Activated T-cell treated with anti-CD3 and anti-CD28 coated beads, Interleukin-2, amount 50 U/mL, for 72 hours (primary cell): ENCODE data around the gene CACNB4. TPM values are rescaled to one million over a fixed set of nuclear protein-coding genes. Genes with fewer than 3 reads are reported as not detected.

Source experiments
- ATAC-seq, 2 donors: fragments of 150-1000 bp; cut with Tn5 transposase; replicated peaks in 1 of 2; 2 replicates each; pipeline ENCODE4 v1.10.0; 2021; ENCODE audit warnings: moderate library complexity in 2 of 2, mild to moderate bottlenecking in 1 of 2
- DNase-seq, 2 donors: peaks; one replicate each; pipeline ENCODE4 v3.0.0; 2021 to 2022; ENCODE audit warnings: mixed read lengths in 1 of 2
- H3K27ac Mint-ChIP-seq: one replicate; pipeline ENCODE4 v1.8.0; 2022; ENCODE audit warnings: mild to moderate bottlenecking, moderate library complexity, mixed read lengths
- H3K27me3 Mint-ChIP-seq: one replicate; pipeline ENCODE4 v1.8.0; 2022; ENCODE audit warnings: low read depth, mixed read lengths
- H3K36me3 Mint-ChIP-seq, 2 donors: one replicate each; pipeline ENCODE4 v1.8.0; 2022; ENCODE audit warnings: mixed read lengths in 2 of 2, mild to moderate bottlenecking in 1 of 2; ENCODE audit not compliant: insufficient read depth in 2 of 2
- H3K4me1 Mint-ChIP-seq: one replicate; pipeline ENCODE4 v1.8.0; 2022; ENCODE audit warnings: low read depth, mixed read lengths
- H3K4me3 Mint-ChIP-seq, 2 donors: one replicate each; pipeline ENCODE4 v1.8.0; 2022; ENCODE audit warnings: mild to moderate bottlenecking in 2 of 2, mixed read lengths in 2 of 2, moderate library complexity in 2 of 2
- H3K9me3 Mint-ChIP-seq, 2 donors: one replicate each; pipeline ENCODE4 v1.8.0; 2022; ENCODE audit warnings: mixed read lengths in 2 of 2
- total RNA-seq, 2 donors: library from RNA; stranded (reverse); gene quantifications; one replicate each; pipeline ENCODE4 v1.2.3, GENCODE V29; 2022

Gene CACNB4
- total RNA-seq, 2 donors from 2014 or later: 0.31 to 0.56 TPM

- Mint-ChIP-seq H3K9me3 (no peaks in the 10 kb centered on the region), H3K4me1 (no peaks in the 10 kb centered on the region), H3K27ac (no peak overlapping the region), H3K36me3 (no peaks in the 10 kb centered on the region), H3K4me3 (no peak overlapping the region), H3K27me3 (peaks cover 9% of the 10 kb centered on the region)
- ATAC-seq (no peak), DNase-seq (no peak)
These were observed 40.2 kb downstream of the CACNB4 start for GRCh38 chr2:152058655-152059054.

GRCh38 chr2:152056418-152056817 lies 42.4 kb downstream of the CACNB4 start:
- Mint-ChIP-seq H3K36me3 (no peaks in the 10 kb centered on the region), H3K4me1 (no peaks in the 10 kb centered on the region), H3K9me3 (no peaks in the 10 kb centered on the region), H3K4me3 (no peak overlapping the region), H3K27me3 (no peaks in the 10 kb centered on the region), H3K27ac (no peak overlapping the region)
- DNase-seq: no peak
- no peak for ATAC-seq

GRCh38 chr2:152055366-152056108 lies 43.3 kb downstream of the CACNB4 start:
- H3K27ac Mint-ChIP-seq: no peak overlapping the region
- H3K4me1 Mint-ChIP-seq: no peaks in the 10 kb centered on the region
- no peak for DNase-seq
- H3K4me3 Mint-ChIP-seq: no peak overlapping the region
- ATAC-seq: no peak
- H3K27me3 Mint-ChIP-seq: no peaks in the 10 kb centered on the region
- no peaks in the 10 kb centered on the region for H3K9me3 Mint-ChIP-seq
- H3K36me3 Mint-ChIP-seq: no peaks in the 10 kb centered on the region

- ATAC-seq: no peak
- DNase-seq: no peak
- Mint-ChIP-seq H3K36me3 (no peaks in the 10 kb centered on the region), H3K27me3 (no peaks in the 10 kb centered on the region), H3K27ac (no peak overlapping the region), H3K9me3 (no peaks in the 10 kb centered on the region), H3K4me3 (no peak overlapping the region), H3K4me1 (no peaks in the 10 kb centered on the region)
These were observed 44.3 kb downstream of the CACNB4 start for GRCh38 chr2:152054593-152054992.

GRCh38 chr2:152051436-152051835 lies 47.4 kb downstream of the CACNB4 start:
- ATAC-seq (no peak), DNase-seq (no peak)
- H3K9me3 Mint-ChIP-seq: no peaks in the 10 kb centered on the region
- H3K27ac Mint-ChIP-seq: no peak overlapping the region
- H3K4me3 Mint-ChIP-seq: no peak overlapping the region
- H3K4me1 Mint-ChIP-seq: no peaks in the 10 kb centered on the region
- no peaks in the 10 kb centered on the region for H3K27me3 Mint-ChIP-seq
- no peaks in the 10 kb centered on the region for H3K36me3 Mint-ChIP-seq

- H3K27ac Mint-ChIP-seq: no peak overlapping the region
- no peaks in the 10 kb centered on the region for H3K27me3 Mint-ChIP-seq
- no peaks in the 10 kb centered on the region for H3K36me3 Mint-ChIP-seq
- no peak for ATAC-seq
- no peak overlapping the region for H3K4me3 Mint-ChIP-seq
- no peak for DNase-seq
- H3K9me3 Mint-ChIP-seq: no peaks in the 10 kb centered on the region
- H3K4me1 Mint-ChIP-seq: no peaks in the 10 kb centered on the region
These were observed 47.9 kb downstream of the CACNB4 start for GRCh38 chr2:152050915-152051314.

- DNase-seq: no peak
- Mint-ChIP-seq H3K4me3 (no peak overlapping the region), H3K9me3 (no peaks in the 10 kb centered on the region), H3K36me3 (no peaks in the 10 kb centered on the region), H3K4me1 (no peaks in the 10 kb centered on the region), H3K27ac (no peak overlapping the region), H3K27me3 (peaks cover 2% of the 10 kb centered on the region)
- ATAC-seq: no peak
These were observed 48.5 kb downstream of the CACNB4 start for GRCh38 chr2:152050341-152050740.

GRCh38 chr2:152049541-152049940 lies 49.3 kb downstream of the CACNB4 start:
- H3K27ac Mint-ChIP-seq: peak overlapping the region; percentile 10
- no peaks in the 10 kb centered on the region for H3K36me3 Mint-ChIP-seq
- no peak for DNase-seq
- H3K4me3 Mint-ChIP-seq: no peak overlapping the region
- peaks cover 6% of the 10 kb centered on the region for H3K27me3 Mint-ChIP-seq
- H3K9me3 Mint-ChIP-seq: no peaks in the 10 kb centered on the region
- H3K4me1 Mint-ChIP-seq: no peaks in the 10 kb centered on the region
- no peak for ATAC-seq

GRCh38 chr2:152047824-152048471 lies 50.9 kb downstream of the CACNB4 start:
- H3K27ac Mint-ChIP-seq: no peak overlapping the region
- no peaks in the 10 kb centered on the region for H3K4me1 Mint-ChIP-seq
- peaks cover 6% of the 10 kb centered on the region for H3K27me3 Mint-ChIP-seq
- no peak overlapping the region for H3K4me3 Mint-ChIP-seq
- ATAC-seq (no peak), DNase-seq (no peak)
- no peaks in the 10 kb centered on the region for H3K36me3 Mint-ChIP-seq
- H3K9me3 Mint-ChIP-seq: no peaks in the 10 kb centered on the region

GRCh38 chr2:152046940-152047339 lies 51.9 kb downstream of the CACNB4 start:
- Mint-ChIP-seq H3K4me1 (no peaks in the 10 kb centered on the region), H3K9me3 (no peaks in the 10 kb centered on the region), H3K27me3 (peaks cover 6% of the 10 kb centered on the region), H3K4me3 (no peak overlapping the region), H3K27ac (no peak overlapping the region), H3K36me3 (no peaks in the 10 kb centered on the region)
- DNase-seq: no peak
- no peak for ATAC-seq

- Mint-ChIP-seq H3K36me3 (no peaks in the 10 kb centered on the region), H3K4me1 (no peaks in the 10 kb centered on the region), H3K27ac (no peak overlapping the region), H3K9me3 (no peaks in the 10 kb centered on the region), H3K27me3 (peaks cover 6% of the 10 kb centered on the region), H3K4me3 (no peak overlapping the region)
- DNase-seq (no peak), ATAC-seq (no peak)
These were observed 55.9 kb downstream of the CACNB4 start for GRCh38 chr2:152042636-152043615.

GRCh38 chr2:152038441-152038958 lies 60.3 kb downstream of the CACNB4 start:
- no peak for ATAC-seq
- Mint-ChIP-seq H3K36me3 (no peaks in the 10 kb centered on the region), H3K4me1 (no peaks in the 10 kb centered on the region), H3K27ac (no peak overlapping the region), H3K9me3 (no peaks in the 10 kb centered on the region), H3K4me3 (no peak overlapping the region), H3K27me3 (no peaks in the 10 kb centered on the region)
- DNase-seq: no peak
